Measurements from ENCODE around the gene UNC13C.

UNC13C gene

DNA sequence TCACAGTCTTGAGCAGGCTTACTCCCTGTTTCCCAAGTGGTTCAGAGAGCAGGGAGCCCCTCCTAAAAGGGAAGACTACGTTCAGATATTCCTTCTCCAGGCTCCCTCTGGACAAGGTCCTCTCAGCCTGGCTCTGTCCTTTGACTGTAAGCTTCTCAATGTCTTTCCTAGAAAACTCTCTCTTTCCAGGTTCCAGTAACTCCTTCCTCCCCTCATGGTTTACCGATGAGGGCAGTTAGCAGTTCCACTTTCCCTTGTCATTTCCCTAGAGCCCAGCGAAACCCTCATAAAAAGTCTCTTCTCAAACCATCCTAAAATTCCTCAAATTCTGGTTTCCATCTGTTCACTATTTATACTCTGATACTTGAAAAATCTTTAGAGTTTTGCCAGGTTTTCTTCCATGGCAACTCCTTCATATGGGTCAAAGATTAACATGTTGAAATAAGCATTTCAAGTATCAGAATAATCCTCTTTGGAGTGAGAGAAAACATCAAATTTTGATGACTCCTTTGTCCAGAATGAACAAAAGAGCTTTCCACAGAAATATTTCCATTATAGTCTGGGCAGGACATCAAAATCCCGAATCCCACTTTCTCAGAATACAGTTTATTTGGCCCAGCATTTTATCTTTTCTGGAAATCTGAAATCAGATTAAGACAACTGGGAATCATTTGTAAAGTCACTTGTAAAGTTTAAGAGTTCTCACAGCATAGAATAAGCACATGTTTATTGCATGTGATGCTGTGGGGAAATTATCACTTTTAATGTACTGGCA, 599.4 kb downstream of the UNC13C start:
- no peak for DNase-seq

DNA sequence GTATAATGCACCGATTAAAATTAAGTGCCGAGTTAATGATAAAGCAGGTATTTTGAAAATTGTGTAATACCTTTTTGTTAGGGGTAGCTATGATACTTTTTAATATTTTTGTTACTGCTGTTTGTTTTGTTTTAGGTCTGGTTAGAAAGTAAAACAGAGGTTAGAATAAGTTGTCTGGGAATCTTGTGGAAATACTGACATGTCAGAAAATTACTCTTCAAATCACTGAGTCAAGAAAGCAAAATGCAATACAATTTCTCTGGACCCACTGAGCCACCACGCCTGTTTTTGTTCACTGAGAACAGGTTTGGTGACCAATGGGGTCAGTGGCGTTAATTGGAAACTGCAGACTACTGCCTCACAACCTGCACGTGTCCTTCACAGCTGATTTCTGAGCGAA, 601.6 kb downstream of the UNC13C start:
- no peak for DNase-seq

DNA sequence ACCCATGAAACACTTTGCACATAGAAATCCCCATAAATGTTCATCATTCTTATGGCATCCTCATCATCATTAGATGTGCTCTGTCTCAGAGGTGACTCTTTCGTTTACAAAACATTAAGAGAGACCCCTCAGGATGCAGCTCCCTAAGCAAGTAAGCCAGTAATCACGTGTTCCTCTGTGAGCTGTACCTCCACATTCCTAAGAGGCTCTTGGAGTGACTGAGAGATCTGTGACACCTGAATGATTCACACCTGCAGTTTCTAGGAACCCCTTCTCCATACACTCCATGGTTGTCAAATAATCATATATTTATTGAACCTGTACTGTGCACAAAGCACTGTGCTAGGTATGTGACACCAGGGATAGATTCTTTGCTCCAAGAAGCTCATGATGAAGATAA, 602.4 kb downstream of the UNC13C start:
- DNase-seq = no peak

DNA sequence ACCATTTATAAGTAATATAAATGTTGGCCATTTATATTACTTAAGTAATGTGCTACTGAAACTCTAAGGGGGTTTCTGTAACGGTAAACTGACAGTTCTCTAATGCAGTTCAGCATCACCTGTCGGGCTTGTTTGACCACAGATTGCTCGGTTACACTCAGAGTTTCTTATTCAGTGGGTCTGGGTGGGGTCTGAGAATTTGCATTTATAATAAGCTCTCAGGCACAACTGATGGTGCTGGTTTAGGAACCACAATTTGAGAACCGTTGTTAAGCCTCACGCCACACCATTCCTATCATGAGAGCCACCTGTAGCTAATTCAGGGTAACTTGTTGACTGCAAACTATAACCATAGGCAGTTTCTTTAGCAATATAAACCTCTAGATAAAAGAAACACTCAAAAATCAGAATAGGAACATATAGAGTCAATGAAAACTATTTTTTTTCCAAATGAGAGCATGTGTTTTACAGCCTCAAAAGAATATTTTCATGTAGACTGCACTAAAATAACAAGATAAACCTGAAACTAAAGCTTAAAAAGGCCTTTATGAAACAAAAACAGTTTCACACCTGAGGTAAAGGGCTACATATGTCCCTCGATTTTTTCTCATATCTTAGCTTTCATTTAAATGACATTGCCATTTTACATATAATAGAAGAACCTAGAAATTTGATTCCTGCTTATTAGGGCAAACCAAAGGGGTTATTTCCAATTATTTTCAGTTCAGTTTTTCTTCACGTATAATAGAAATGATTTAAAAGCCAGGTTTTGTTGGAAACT, 604.8 kb downstream of the UNC13C start:
- DNase-seq = no peak

DNA sequence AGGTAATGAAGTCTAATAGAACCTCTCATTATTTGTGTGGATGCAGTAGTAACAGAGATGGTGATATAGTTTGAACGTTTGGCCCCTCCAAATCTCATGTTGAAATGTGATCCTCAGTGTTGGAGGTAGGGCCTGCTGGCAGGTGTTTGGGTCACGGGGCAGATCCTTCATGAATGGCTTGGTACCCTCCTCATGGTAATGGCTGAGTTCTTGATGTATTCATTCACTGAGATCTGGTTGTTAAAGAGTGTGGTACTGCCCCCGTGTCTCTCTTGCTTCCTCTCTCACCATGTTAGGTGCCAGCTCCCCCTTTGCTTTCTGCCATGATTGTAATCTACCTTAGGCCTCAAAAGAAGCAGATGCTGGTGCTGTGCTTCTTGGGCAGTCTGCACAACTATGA, 606.8 kb downstream of the UNC13C start:
- DNase-seq = no peak

DNA sequence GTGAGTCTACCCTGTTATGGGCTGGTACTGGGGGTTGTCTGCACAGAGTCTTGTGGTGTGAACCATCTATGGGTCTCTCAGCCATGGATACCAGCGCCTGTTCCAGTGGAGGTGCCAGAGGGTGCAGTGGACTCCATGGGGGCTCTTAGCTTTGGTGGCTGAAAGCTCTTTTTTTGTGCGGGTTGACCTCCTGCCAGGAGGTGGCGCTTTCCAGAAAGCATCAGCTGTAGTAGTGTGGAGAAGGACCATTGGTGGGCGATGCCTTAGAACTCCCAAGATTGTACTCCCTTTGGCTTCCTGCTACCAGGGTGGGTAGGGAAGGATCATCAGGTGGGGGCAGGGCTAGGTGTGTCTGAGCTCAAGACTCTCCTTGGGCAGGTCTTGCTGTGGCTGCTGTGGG, 615.9 kb downstream of the UNC13C start:
- DNase-seq = no peak

DNA sequence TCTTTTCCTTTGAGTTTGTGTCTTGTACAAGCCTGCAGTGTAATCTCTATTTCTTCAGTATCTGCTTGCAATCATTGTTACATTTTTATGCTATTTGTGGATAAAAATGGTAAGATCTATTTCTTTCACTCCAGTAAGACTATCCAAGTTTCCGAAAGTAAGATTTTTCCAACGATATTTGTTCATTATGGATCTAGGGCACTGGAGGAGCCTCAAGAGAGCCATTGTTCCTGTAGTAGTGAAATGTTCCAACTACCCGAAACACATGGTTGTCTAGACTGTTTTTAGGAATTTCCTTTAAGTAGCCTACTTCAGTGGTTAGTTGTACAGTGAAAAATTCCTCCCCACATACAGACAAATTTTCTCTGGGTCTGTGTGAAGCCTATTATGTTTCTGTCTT, 621.1 kb downstream of the UNC13C start:
- no peak for DNase-seq

DNA sequence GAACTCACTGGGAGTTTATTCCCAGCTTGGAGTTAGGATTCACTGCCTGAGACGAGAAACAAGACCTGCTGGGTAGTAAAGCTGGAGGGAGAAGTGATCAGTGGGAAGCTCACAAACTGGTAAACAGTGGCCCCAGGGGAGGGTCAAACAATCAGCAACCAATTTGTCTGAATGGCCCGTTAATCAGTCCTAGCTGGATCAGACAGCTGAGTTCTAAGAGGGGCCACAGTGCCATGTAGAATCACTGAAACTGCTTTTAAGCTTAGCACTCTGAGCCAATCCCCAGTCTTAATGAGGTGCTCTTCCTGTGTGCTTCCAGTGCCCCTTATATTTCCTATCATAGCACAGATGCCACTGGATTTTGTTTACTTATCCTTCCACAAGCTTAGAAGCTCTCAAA, 626.8 kb downstream of the UNC13C start:
- no peak for DNase-seq

DNA sequence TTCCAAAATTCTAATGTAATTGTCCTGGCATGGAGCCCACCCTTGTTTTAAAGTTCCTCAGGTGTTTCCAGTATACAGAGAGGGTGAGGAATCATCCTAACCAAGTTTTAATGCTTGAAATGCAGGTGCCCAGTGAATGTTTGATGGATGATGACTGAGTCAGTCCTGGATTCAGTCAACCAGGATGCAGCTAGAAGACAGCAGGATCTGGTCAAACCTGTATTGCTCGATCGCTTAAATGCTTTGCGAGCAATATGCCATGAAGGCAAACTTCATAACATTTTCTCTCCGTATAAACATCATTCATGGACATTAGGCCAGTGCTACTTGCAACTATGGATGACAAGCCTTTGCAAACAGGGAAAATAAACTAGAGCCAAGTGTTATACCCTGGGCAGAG, 627.3 kb downstream of the UNC13C start:
- no peak for DNase-seq

DNA sequence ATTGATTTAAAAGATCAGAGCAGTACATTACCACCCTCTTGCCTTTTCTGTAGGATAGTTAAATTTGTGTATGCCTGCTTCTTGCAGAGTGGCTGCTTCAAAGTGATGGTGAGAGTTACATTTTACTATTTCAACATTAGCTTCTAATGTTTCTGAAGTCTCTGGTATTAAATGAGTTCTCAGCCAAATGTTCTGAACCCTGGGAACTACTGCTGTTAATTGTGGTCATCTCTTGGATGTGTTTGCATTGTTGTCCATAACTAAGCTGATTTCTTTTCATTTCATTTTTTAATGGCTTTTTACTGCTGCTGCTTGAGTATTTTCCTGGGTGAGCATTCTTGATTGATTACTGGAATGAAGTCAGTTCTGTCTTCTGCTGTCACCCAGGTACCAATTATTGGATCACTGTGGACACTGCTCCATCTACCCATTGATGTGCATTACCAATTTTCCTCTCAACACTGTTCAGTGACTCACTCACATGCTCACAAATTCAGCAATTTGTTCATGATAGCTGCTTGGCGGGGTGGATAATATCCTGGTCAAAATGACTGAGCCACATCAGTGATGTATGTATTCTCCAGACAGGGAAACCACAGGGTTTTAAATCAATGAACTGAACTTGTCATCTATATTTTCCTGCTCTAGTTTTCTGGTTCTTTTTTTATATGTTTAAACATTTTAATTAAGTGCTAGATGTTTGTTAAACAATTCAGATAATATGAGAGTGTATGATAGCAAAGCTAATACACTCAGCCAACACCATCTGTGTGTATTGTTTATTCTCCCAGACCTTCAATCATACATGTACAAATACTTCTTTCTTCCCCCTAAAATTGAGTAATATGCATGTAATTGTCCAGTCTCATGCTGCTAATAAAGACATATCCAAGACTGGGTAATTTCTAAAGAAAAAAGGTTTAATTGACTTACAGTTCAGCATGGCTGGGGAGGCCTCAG, 630.9 kb downstream of the UNC13C start:
- DNase-seq = no peak

DNA sequence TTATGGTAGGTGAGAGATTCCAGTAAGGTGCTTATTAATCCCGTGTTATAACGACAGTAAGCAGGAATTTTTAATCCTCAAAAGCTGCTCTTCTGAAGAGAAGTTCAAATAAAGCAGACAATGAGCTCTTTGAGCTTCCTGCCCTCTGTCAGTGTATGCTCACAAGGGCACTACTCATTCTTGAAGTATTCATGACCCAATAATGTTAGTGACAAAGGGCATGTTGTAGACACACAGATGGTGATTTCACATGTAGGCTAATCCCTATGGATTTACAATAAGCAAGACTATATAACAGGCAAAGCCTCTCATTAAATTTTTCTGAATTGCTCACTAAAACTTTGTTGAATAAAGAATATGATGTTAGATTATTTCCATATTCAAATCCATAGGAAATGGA, 639.9 kb downstream of the UNC13C start:
- DNase-seq = no peak

DNA sequence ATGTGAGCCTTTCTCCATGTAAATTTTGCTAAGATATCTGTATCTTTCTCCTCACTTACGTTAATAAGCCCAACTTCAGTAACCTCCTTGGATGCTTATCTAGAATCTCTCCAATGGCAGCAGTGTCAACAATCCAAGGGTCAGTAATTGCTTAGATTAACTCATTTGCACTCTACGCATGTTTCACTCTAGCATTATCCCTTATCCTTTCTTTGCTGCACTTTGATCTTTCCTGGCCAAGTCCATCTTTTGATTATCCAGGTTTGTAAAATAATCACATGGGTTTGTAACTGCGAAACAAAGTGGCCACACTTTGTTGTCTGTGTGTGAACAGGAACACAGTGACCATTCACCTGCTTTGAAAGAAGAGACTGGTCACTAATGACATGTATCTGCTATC, 640.9 kb downstream of the UNC13C start:
- no peak for DNase-seq

DNA sequence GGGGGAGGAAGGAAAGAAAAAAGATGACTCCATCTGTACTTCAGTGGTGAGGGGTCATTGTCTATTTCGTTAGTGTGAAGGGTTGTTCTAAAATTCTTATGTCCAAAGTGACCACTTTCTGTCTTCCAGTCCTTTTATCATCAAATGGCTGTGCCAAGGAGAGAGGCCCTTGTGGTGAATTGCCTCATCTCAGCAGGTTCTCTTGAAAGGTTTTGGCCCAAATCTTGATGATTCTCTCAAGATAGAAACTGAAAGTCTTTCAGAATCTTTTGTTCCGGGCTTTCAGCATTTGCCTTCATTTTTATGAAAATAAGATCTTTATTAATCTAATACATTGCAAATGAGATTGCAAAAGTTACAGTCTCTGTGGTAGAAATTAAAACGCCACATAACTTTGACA, 642.7 kb downstream of the UNC13C start:
- no peak for DNase-seq

DNA sequence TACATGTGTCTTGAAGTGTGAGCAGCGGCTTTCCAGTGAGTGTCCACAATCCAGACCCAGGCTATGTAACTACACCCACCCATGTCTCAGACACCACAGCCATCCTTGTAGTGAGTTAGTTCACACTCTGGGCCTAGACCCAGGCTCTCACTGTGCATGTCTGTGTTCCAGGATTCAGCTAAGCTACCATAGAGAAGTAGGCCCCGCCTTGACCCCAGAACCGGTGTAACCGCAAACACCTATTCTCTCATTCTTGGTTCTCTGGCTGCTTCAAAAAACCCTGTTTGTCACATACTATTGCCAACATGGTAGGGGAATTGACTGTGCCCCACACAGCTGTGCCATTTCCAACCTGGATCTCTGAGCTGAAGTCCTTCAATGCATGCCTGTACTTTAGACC, 657.9 kb downstream of the UNC13C start:
- no peak for DNase-seq

DNA sequence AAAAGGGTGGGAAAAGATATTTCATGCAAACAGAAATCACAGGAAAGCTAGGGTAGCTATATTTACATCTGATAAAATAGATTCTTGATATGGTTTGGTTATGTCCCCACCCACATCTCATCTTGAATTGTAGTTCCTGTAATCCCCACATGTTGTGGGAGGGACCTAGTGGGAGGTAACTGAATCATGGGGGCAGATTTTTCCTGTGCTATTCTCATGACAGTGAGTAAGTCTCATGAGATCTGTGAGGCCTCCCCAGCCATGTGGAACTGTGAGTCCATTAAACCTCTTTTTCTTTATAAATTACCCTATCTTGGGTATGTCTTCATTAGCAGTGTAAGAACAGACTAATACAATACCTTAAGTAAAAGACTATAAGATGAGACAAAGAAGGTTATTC, 660.4 kb downstream of the UNC13C start:
- DNase-seq = no peak

DNA sequence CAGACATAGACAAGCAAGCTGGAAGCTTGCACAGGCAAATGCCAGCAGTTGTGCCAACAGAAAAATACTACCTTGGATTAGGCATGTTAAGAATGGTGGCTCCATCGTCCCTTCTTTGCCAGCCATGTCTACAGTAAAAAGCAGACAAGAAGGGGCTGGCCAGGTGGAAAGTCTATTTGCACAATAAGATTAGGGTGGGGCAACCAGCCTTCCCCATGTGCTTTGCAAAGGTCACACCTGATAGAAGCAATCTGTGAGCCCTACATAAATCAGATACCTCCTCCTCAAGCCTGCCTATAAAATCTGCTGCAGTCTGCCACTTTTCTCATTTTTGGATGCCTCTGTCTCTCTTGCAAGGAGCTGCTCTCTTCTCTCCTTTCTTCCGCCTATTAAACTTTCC, 662.6 kb downstream of the UNC13C start:
- no peak for DNase-seq

DNA sequence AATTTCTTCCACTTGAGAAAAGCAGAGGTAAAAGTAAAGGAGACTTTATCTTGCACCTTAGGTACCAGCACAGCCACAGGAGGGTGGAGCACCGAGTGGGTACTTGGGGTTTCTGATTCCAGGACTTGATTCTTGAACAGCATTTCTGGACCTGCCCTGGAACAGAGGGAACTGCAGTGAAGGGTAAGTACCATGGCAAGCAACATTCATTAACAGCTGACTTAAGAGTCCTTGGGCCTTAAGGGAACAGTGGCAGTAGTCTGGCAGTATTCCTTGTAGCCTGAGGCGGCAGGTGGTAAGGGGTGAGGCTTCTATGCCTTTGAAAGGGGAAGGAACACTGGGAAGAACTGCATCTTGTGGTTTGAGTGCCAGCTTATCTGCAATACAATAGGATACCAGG, 666.6 kb downstream of the UNC13C start:
- DNase-seq = no peak

DNA sequence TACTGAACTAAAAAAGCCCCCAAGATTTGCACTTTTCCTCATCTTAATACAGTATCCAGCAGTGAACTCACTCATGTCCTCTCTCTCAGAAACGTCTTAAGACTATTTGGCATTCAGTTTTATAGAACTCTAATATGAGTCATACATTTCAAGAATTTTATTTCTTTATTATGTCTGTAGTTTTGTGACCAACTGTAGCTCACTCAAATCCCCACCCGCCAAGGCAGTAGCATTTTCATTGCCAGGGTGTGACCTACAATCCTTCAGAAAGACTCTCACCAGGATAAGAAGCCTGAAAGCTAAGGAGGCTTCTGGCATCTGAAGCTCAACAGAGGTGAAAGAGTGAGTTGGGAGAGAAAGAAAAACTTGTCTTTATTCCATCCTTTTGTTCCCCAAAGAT, 681.4 kb downstream of the UNC13C start:
- DNase-seq = no peak

DNA sequence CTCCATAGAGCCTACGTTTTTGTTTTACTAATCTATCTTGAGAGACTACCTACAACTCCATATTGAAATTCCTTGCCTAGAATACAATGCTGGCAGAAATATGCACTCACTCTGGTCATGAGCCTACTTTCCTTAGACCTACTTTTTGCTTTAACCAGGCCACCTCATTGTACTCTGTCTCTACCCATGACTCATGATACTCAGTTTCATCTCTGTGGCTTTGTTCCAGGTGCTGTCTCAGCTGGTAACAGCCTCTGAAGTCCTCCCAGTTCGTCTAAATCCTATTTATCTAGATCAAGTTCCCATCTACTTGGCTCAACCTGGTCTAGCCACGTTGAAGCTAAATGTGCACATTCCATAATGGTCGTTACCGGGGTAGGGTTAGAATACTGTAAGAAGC, 682.1 kb downstream of the UNC13C start:
- DNase-seq = no peak

DNA sequence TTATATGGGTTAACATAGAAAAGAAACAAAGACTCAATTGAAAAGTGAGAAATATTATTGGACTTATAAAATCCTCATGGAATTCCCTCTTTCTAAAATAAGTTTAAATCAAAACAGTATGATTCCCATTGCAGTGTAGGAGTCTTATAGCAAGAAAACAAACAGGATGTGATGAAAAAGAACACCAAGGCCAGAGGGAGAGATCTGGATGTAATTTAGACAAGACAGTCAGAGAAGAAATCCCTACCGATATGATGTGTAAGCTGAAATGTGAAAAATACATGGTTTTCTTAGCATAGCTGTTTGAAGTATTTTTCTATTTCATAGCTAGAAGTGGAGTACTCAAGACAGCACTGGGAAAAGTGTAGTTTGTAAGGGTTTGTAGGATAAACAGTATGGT, 697.0 kb downstream of the UNC13C start:
- DNase-seq = no peak

DNA sequence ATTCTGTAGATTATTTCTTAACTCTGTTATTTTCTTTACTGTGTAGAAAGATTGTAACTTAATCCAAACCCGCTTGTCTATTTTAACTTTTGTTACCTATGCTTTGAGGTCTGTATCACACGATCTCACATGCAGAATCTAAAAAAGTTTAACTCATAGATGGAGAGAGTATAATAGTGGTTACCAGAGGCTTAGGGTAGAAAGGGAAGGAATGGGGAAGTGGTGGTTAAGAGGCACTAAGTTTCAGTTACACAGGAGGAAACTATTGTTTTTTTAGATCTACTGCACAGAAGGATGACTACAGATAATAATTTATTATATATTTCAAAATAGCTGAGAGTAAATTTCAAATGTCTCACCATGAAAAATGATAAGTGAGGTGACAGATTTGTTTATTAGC, 703.3 kb downstream of the UNC13C start:
- DNase-seq = no peak

Measured in DMS153 (cell line).